ENCODE measurements around the gene ADGRB2.

GRCh38 chr1:31762726-31763670 is 1.1 kb downstream of the ADGRB2 start:
- TF ChIP-seq EZH2 (IDR thresholded peaks at IDR 0.05; ENCODE audit: low read length, missing control alignments) = no peak
- TF ChIP-seq CTCF (conservative IDR thresholded peaks at IDR 0.05 in 1 of 2, IDR thresholded peaks at IDR 0.05 in 1 of 2; ENCODE audit: low read depth in 1 of 2, low read length in 2 of 2) = peak; percentile 47 to 50
